Central memory CD8-positive, alpha-beta T cell (primary cell): ENCODE results near the gene MRPL18.
A peak's percentile ranks its signal among the peaks of the same experiment; 100 is the strongest.

Experiments
- ATAC-seq: fragments of 150-1000 bp; cut with Tn5 transposase; replicated peaks from 2 replicates; pipeline ENCODE4 v1.10.0; 2022; ENCODE audit warnings: mild to moderate bottlenecking, moderate FRiP score, moderate number of reproducible peaks; ENCODE audit not compliant: poor library complexity, severe bottlenecking; ENCODE audit errors: extremely low read depth
- DNase-seq, 2 donors: peaks; one replicate each; pipeline ENCODE4 v3.0.0; 2021; ENCODE audit warnings: low spot score in 2 of 2
- H3K27ac Mint-ChIP-seq: one replicate; pipeline ENCODE4 v1.8.0; 2022; ENCODE audit warnings: low read depth, mild to moderate bottlenecking, moderate library complexity, mixed read lengths
- H3K27me3 Mint-ChIP-seq: one replicate; pipeline ENCODE4 v1.8.0; 2022; ENCODE audit warnings: mixed read lengths
- H3K36me3 Mint-ChIP-seq: one replicate; pipeline ENCODE4 v1.8.0; 2022; ENCODE audit warnings: mild to moderate bottlenecking, moderate library complexity, mixed read lengths; ENCODE audit not compliant: insufficient read depth
- H3K4me1 Mint-ChIP-seq: one replicate; pipeline ENCODE4 v1.8.0; 2022; ENCODE audit warnings: mixed read lengths
- H3K4me3 Mint-ChIP-seq: one replicate; pipeline ENCODE4 v1.8.0; 2022; ENCODE audit warnings: mild to moderate bottlenecking, moderate library complexity, mixed read lengths
- H3K9me3 Mint-ChIP-seq: one replicate; pipeline ENCODE4 v1.8.0; 2022; ENCODE audit warnings: mixed read lengths

Gene MRPL18

DNA sequence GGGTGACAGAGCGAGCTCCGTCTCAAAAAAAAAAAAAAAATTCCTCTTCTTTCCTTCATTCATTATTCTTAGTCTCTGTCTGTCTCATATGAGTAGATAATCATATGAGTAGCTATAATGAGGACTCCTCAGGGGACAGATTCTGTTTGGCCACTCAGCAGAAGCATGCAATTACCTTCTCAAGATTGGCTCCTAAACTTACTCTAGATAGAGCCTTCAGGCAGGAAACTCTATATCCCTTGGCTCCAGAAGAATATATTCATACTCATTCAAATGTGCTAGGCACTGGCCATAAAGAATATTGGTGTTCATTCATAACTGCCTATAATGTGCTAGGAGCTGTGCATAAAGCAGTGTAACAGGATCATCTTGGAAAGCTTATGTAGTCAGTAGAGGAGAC, 30.6 kb upstream of the MRPL18 start:
- peak overlapping the region; percentile 12 for H3K4me3 Mint-ChIP-seq
- no peaks in the 10 kb centered on the region for H3K27me3 Mint-ChIP-seq
- no peaks in the 10 kb centered on the region for H3K9me3 Mint-ChIP-seq
- peaks cover 34% of the 10 kb centered on the region for H3K4me1 Mint-ChIP-seq
- H3K27ac Mint-ChIP-seq = peak overlapping the region; percentile 96
- no peak for DNase-seq
- H3K36me3 Mint-ChIP-seq = peaks cover 51% of the 10 kb centered on the region
- ATAC-seq = no peak

DNA sequence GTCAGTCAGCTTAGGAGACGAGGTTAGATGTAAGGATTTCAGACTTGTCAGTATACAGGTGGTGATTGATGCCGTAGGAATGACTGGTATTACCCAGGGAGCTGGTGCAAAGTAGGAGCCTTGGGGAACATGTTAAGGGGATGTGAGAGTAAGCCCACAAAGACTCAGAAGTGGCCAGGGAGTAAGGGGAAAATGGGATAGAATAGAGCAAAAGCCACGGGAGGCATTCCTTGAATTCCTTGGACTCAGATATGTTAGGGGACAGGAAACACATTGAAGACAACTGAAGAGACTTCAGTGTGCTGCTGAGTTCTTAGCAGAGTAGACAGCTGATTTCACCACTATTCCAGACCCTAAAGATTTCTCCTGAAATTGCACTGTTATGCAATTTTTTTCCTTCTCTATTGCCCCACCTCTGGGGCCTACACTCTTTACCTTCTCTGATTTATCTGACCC, 29.6 kb upstream of the MRPL18 start:
- peaks cover 42% of the 10 kb centered on the region for H3K36me3 Mint-ChIP-seq
- DNase-seq (no peak), ATAC-seq (no peak)
- no peaks in the 10 kb centered on the region for H3K27me3 Mint-ChIP-seq
- H3K4me3 Mint-ChIP-seq = peak overlapping the region; percentile 84
- peak overlapping the region; percentile 96 for H3K27ac Mint-ChIP-seq
- peaks cover 34% of the 10 kb centered on the region for H3K4me1 Mint-ChIP-seq
- no peaks in the 10 kb centered on the region for H3K9me3 Mint-ChIP-seq

DNA sequence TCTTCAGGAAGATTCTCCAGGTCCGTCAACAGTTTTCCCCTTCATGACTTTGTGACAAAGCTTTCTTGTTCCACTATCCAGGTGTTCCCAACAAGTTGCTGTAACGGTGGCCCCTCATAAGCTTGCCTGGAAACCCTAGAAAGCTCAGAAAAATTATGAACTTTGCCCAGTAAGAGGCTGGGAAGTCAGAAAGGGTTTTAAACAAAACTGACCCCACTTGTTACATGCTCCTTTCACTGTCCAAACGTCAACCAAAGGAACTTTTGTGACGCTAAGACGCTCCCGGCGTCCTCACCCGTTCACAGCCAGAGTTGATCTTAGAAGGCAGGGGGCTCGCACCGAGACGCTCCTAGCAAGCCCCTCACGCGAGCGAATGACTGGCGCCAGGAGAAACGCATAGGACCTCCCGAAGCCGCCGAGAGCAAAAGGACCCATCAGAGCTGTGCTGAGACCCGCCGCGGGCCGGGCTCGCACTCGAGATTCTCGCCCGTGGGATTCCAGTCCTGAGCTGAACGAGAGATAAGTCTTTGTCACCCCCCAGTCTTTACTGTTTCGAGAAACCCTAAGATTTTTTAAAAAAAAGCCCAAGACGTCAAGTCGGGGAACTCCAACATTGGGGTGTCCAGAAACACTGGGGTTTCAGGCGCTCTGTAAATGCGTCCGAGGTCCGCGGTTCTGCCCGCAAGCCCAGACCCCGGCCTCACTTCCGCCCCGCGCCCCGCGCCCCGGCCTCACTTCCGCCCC, 29.0 kb upstream of the MRPL18 start:
- peaks cover 34% of the 10 kb centered on the region for H3K4me1 Mint-ChIP-seq
- DNase-seq (no peak), ATAC-seq (no peak)
- H3K9me3 Mint-ChIP-seq = no peaks in the 10 kb centered on the region
- H3K4me3 Mint-ChIP-seq = peak overlapping the region; percentile 84
- H3K27ac Mint-ChIP-seq = peak overlapping the region; percentile 96
- peaks cover 35% of the 10 kb centered on the region for H3K36me3 Mint-ChIP-seq
- no peaks in the 10 kb centered on the region for H3K27me3 Mint-ChIP-seq

DNA sequence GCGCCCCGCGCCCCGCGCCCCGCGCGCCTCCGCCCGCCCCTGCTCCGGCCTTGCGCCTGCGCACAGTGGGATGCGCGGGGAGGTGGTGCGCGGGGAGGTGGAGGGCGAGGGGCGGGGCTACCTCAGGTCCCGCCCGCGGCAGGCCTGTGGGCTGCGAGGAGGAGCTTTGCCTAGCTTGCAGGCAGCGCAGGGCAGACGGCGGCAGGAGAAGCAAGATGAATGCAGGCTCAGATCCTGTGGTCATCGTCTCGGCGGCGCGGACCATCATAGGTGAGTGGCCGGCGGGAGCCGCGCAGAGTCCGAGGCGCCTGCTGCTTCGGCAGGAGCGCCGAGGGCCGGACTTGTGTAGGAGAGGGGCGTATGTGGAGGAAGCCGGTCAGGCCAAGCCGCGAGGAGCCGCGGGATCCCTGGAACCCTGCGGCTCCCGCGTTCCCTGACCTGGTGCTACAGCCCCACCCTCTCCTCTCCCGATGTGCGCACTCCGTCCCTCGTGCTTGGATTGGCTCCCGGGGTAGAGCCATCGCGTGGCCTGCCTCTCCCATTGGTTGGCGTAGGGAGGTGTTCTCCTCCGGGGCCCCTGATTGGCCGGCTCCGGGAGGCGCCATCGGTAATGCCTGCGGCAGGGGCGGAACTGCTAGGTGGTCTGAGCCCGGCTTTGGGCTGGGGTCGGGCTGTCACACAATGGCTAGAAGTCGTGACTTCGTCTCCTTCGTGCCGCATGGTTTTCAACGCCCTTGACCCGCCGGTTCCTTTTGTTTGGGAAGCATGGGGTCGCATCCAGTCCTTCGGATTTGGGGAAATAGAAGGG, 28.2 kb upstream of the MRPL18 start, which contains the start of gene ACAT2:
Gene ACAT2 (plus strand): TSS at position 173 of the 808 bp plus-strand sequence. CDS start 43 bp downstream, at position 216.
- peaks cover 34% of the 10 kb centered on the region for H3K4me1 Mint-ChIP-seq
- no peaks in the 10 kb centered on the region for H3K9me3 Mint-ChIP-seq
- peak; percentile 93 for ATAC-seq
- peak; percentile 80 to 84 for DNase-seq
- H3K27ac Mint-ChIP-seq = peak within 1 kb of the TSS; percentile 96
- peaks cover 35% of the 10 kb centered on the region for H3K36me3 Mint-ChIP-seq
- peak within 1 kb of the TSS; percentile 84 for H3K4me3 Mint-ChIP-seq
- no peaks in the 10 kb centered on the region for H3K27me3 Mint-ChIP-seq

DNA sequence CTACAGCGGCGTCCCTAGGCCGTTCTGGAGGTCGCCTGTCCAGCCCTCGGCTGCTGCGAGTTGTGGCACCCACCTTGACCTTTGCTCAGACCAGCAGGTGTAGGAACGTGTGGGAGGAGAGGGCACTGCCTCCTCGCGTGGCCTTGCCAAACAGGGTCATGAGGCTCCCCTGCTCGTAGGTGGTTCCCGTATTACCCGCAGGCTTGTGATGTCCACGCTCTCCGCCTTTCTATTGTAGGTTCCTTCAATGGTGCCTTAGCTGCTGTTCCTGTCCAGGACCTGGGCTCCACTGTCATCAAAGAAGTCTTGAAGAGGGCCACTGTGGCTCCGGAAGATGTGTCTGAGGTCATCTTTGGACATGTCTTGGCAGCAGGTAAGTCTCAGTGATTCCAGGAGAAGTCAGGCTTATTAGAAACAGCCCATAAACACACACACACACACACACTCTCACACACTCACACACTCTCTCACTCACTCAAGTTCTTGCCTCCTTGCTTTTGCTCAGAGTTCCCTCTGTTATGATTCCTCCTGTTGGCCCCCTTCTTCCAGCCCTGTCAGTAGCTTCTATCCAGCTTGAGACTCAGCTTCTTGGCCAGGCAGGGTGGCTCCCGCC, 27.5 kb upstream of the MRPL18 start:
- no peaks in the 10 kb centered on the region for H3K9me3 Mint-ChIP-seq
- DNase-seq (peak; percentile 23 to 32), ATAC-seq (peak; percentile 22)
- no peaks in the 10 kb centered on the region for H3K27me3 Mint-ChIP-seq
- peak overlapping the region; percentile 96 for H3K27ac Mint-ChIP-seq
- peaks cover 33% of the 10 kb centered on the region for H3K36me3 Mint-ChIP-seq
- H3K4me1 Mint-ChIP-seq = peaks cover 34% of the 10 kb centered on the region
- H3K4me3 Mint-ChIP-seq = peak overlapping the region; percentile 84

DNA sequence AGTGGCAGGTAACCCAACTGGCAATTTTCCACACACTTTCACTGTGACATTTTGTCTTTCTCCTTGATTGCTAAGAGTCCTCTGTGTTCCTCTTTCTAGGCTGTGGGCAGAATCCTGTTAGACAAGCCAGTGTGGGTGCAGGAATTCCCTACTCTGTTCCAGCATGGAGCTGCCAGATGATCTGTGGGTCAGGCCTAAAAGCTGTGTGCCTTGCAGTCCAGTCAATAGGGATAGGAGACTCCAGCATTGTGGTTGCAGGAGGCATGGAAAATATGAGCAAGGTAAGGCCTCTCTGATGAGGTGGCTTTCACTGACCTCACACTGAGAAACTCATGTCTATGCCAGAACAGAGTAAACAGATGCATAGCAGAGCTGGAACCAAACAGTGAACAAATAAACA, 23.4 kb upstream of the MRPL18 start:
- DNase-seq = no peak
- Mint-ChIP-seq H3K9me3 (no peaks in the 10 kb centered on the region), H3K27ac (no peak overlapping the region), H3K4me1 (peaks cover 22% of the 10 kb centered on the region), H3K36me3 (peaks cover 48% of the 10 kb centered on the region), H3K4me3 (no peak overlapping the region), H3K27me3 (no peaks in the 10 kb centered on the region)
- no peak for ATAC-seq

DNA sequence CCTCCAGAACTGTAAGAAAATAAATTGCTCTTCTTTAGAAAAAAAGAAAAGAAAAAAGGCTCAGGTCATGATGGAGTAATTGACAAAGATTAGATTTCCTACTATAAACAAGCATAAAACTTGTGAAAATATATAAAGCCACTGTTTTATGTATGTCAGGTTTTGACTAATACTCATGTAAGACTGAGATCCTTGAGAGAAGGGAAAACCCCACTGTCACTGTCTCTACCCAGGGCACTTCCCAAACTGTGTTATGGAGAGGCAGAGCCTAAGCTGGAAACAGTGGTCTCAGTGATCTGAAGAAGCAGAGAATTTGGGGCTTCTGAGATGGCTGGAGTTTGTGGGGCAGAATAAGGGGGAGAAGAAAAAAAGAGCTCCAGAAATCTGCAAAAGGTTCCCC, 20.8 kb upstream of the MRPL18 start:
- Mint-ChIP-seq H3K4me3 (no peak overlapping the region), H3K36me3 (peaks cover 37% of the 10 kb centered on the region), H3K27me3 (no peaks in the 10 kb centered on the region), H3K4me1 (peaks cover 10% of the 10 kb centered on the region), H3K9me3 (no peaks in the 10 kb centered on the region), H3K27ac (no peak overlapping the region)
- ATAC-seq (no peak), DNase-seq (no peak)

DNA sequence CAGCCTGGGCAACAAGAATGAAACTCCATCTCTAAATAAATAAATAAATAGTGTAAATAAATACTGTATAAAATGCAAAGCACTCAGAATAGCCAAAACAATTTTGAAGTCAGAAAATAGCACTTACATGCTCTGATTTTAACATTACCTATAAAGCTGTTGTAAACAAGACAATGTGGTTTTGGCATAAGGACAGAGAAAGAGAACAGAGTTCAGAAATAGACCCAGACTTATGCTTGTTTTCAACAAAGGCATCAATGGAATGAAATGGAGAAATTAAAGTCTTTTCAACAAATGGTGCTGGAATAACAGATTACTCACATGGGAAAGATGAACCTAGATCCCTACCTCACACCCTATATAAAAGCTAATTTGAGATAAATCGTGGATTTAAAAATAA, 18.1 kb upstream of the MRPL18 start:
- DNase-seq (no peak), ATAC-seq (no peak)
- no peak overlapping the region for H3K4me3 Mint-ChIP-seq
- H3K9me3 Mint-ChIP-seq = no peaks in the 10 kb centered on the region
- H3K27ac Mint-ChIP-seq = no peak overlapping the region
- H3K4me1 Mint-ChIP-seq = peaks cover 10% of the 10 kb centered on the region
- H3K27me3 Mint-ChIP-seq = no peaks in the 10 kb centered on the region
- H3K36me3 Mint-ChIP-seq = peaks cover 41% of the 10 kb centered on the region

DNA sequence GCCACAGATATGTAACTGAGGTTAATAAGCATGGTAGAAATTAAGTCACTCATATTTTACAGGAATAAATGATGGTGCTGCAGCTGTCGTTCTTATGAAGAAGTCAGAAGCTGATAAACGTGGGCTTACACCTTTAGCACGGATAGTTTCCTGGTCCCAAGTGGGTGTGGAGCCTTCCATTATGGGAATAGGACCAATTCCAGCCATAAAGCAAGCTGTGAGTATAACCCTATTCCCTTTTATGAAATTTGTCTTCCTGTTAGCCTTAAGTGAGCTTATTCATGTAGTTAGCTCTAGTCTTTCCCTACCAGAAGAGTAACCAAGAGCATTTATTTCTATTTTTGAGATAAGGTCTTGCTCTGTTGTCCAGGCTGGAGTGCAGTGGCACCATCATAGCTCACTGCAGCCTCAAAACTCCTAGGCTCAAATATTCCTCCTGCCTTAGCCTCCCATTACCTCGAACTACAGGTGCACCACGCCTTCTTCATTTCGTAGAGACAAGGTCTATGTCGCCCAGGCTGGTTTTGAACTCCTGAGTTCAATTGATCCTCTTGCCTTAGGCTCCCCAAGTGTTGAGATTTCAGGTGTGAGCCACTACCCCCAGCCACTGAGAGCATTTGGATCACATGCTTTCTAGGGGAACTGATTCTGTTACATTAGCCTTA, 12.9 kb upstream of the MRPL18 start:
- Mint-ChIP-seq H3K27ac (peak overlapping the region; percentile 44), H3K4me1 (peaks cover 8% of the 10 kb centered on the region), H3K36me3 (peaks cover 58% of the 10 kb centered on the region), H3K27me3 (no peaks in the 10 kb centered on the region), H3K4me3 (no peak overlapping the region), H3K9me3 (no peaks in the 10 kb centered on the region)
- no peak for ATAC-seq
- no peak for DNase-seq

DNA sequence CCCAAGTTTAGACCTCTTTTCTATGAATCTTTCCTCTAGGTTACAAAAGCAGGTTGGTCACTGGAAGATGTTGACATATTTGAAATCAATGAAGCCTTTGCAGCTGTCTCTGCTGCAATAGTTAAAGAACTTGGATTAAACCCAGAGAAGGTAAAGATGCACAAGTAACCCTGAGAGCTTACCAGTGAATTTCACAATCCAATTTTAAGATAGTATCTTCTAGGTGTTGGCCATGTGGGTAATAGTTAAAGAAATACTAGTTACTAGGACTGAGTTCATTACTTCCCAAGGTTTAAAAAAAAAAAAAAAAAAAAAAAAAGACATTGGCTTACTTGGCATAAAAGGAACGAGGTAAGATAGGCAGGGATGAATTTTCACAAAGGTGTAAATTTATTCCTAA, 12.1 kb upstream of the MRPL18 start:
- Mint-ChIP-seq H3K27ac (no peak overlapping the region), H3K27me3 (no peaks in the 10 kb centered on the region), H3K36me3 (peaks cover 64% of the 10 kb centered on the region), H3K4me1 (peaks cover 16% of the 10 kb centered on the region), H3K4me3 (no peak overlapping the region), H3K9me3 (no peaks in the 10 kb centered on the region)
- no peak for ATAC-seq
- no peak for DNase-seq

DNA sequence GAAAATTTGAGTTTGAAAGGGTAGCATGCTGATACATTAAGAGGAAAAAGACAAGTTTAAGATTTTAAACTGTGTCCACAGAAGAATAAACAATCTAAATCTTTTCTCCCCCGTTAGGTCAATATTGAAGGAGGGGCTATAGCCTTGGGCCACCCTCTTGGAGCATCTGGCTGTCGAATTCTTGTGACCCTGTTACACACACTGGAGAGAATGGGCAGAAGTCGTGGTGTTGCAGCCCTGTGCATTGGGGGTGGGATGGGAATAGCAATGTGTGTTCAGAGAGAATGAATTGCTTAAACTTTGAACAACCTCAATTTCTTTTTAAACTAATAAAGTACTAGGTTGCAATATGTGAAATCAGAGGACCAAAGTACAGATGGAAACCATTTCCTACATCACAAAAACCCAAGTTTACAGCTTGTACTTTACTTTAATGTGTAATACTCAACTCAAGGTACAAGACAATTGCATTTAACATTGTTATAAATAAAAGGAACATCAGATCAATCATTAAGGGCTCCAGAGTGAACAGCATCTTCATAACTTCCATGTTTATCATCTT, 11.6 kb upstream of the MRPL18 start:
- Mint-ChIP-seq H3K4me1 (peaks cover 16% of the 10 kb centered on the region), H3K27ac (no peak overlapping the region), H3K9me3 (no peaks in the 10 kb centered on the region), H3K36me3 (peaks cover 66% of the 10 kb centered on the region), H3K27me3 (no peaks in the 10 kb centered on the region), H3K4me3 (no peak overlapping the region)
- DNase-seq (no peak), ATAC-seq (no peak)

DNA sequence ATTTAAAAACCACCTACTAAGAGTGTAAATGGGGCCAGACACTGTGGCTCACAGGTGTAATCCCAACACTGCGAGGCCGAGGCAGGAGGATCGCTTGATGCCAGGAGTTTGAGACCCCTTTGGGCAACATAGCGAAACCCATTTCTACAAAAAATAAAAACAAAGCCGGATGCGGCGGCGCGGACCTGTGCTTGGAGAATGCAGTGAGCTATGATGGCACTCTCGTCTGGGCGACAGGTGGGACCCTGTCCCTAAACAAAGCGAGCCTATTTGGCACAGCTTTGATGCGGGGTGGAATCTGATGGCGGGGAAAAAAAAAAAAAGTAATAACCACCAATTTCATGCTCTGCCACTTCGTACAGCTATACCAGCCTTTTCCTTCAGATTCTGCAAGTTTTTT, 2.0 kb upstream of the MRPL18 start:
- ATAC-seq (no peak), DNase-seq (no peak)
- Mint-ChIP-seq H3K27ac (peak overlapping the region; percentile 94), H3K9me3 (no peaks in the 10 kb centered on the region), H3K36me3 (peaks cover 73% of the 10 kb centered on the region), H3K4me1 (peaks cover 55% of the 10 kb centered on the region), H3K27me3 (no peaks in the 10 kb centered on the region), H3K4me3 (peak overlapping the region; percentile 95)
